Thymus (tissue), 11 donors: Measurements from ENCODE around the gene CEP41. TPM values are rescaled to one million over a fixed set of nuclear protein-coding genes. Genes with fewer than 3 reads are reported as not detected.

ENCODE experiments used
- DNase-seq, 9 donors: peaks; one replicate each; pipeline ENCODE4 v3.0.0-alpha.2; 2013; ENCODE audit warnings: low spot score in 9 of 9, low read depth in 6 of 9, missing footprints in 1 of 9
- H3K27ac ChIP-seq, 2 donors: one replicate each; pipeline ENCODE4 v1.5.1; 2013; ENCODE audit warnings: control low read depth in 1 of 2, low read depth in 1 of 2, low read length in 1 of 2, mild to moderate bottlenecking in 1 of 2, moderate library complexity in 1 of 2
- H3K27me3 ChIP-seq, 2 donors: one replicate each; pipeline ENCODE4 v1.5.1; 2013; ENCODE audit warnings: low read length in 1 of 2; ENCODE audit not compliant: control insufficient read depth in 2 of 2, insufficient read depth in 1 of 2
- H3K36me3 ChIP-seq, 2 donors: one replicate each; pipeline ENCODE4 v1.5.1; 2013; ENCODE audit warnings: low read length in 1 of 2, mild to moderate bottlenecking in 1 of 2, moderate library complexity in 1 of 2; ENCODE audit not compliant: control insufficient read depth in 2 of 2, insufficient read depth in 2 of 2
- H3K4me1 ChIP-seq, 2 donors: one replicate each; pipeline ENCODE4 v1.5.1; 2013; ENCODE audit warnings: low read length in 2 of 2; ENCODE audit not compliant: control insufficient read depth in 2 of 2, insufficient read depth in 2 of 2
- H3K4me3 ChIP-seq, 2 donors: one replicate each; pipeline ENCODE4 v1.5.1; 2013; ENCODE audit warnings: low read length in 2 of 2, control low read depth in 1 of 2, mild to moderate bottlenecking in 1 of 2
- H3K9me3 ChIP-seq, 2 donors: one replicate each; pipeline ENCODE4 v1.5.1; 2013; ENCODE audit warnings: low read length in 1 of 2, mild to moderate bottlenecking in 1 of 2; ENCODE audit not compliant: control insufficient read depth in 2 of 2, insufficient read depth in 1 of 2
- whole genome bisulfite sequencing: extraction: QIAGEN DNeasy Blood & Tissue Kit; methylation state at CpG from one replicate; pipeline ENCODE4 v1.1.7; 2013; 5-methylcytosine and 5-hydroxymethylcytosine counted together
- polyA plus RNA-seq: library from polyadenylated mRNA; stranded (reverse); fragments of 200-250 nt; gene quantifications from one replicate; pipeline ENCODE4 v1.2.3, GENCODE V29; 2013
- total RNA-seq: library from RNA; stranded (reverse); fragments of 120-200 nt; gene quantifications from one replicate; pipeline ENCODE4 v1.2.4, GENCODE V29; 2013
- donor health status: healthy.

CEP41 gene
- total and polyA plus RNA-seq, 2 donors: 11.2 to 15.7 TPM

DNA sequence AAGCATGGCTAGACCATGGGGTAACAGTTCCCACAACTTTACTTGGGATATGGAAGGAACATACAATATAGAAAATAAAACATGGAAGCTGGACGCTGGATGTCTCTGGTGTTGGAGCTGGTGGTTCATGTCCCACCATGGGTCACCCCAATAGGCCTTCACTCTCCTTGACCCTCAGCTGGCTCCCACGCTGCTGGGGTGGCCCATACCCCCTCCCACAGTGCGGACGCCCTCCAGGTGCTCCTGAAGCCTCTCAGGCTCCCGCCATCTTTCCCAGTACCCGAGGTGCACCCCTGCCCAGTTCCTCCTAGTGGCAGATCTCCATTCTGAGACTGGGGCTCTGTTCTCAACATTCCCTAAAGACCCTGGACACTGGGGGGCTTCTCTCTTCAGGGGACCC, 66.3 kb downstream of the CEP41 start:
- 98% methylated on average over 6 of the region's 6 CpGs for WGBS
- no peaks in the 10 kb centered on the region for H3K36me3 ChIP-seq
- peaks cover 4 to 29% of the 10 kb centered on the region in 2 donors for H3K9me3 ChIP-seq
- peak overlapping the region; percentile 68 to 79 for H3K27ac ChIP-seq
- no peaks in the 10 kb centered on the region for H3K27me3 ChIP-seq
- no peak overlapping the region for H3K4me3 ChIP-seq
- no peak for DNase-seq
- peaks cover 13 to 46% of the 10 kb centered on the region in 2 donors for H3K4me1 ChIP-seq

DNA sequence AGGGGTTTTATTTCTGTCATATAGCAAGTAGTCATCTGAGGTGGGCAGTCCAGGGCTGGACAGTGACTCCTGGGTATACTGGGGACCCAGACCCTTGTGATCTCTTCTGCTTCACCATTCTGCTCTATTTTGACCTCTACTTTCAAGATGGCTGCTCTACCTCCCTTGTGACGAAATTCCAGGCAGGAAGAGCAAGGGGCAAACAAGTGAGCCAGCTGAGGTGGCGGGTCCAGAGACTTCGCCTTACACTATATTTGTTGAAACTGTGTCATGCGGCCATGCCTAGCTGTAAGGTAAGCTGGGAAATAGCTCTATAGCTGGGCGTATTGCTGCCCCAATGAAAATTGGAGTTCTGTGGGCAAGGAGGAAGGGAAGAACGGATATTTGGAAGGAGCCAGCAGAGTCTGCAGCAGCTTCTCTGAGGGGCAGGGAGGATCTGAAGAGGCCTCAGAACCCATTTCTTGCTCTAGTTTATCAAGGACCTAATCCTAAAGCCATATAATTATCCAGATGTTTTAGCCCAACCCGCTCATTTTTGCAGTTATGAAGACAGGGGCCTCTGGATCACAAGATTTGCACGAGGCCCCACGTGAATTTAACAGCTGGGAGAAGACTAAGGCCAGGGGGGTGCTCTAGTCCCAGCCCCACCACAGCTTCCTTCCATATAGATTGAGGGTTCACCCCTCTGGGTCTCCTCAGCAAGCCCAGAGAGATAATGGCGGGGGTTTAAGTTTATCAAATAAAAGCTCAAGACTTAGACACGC, 68.2 kb downstream of the CEP41 start:
- Histone ChIP-seq H3K9me3 (peaks cover 4 to 24% of the 10 kb centered on the region in 2 donors), H3K27me3 (no peaks in the 10 kb centered on the region), H3K4me1 (peaks cover 32 to 64% of the 10 kb centered on the region in 2 donors), H3K27ac (peak overlapping the region; percentile 59 to 79), H3K4me3 (no peak overlapping the region), H3K36me3 (no peaks in the 10 kb centered on the region)
- 79% methylated on average over 11 of the region's 11 CpGs for WGBS
- DNase-seq: peak in 1 of 9 donors; percentile 54

DNA sequence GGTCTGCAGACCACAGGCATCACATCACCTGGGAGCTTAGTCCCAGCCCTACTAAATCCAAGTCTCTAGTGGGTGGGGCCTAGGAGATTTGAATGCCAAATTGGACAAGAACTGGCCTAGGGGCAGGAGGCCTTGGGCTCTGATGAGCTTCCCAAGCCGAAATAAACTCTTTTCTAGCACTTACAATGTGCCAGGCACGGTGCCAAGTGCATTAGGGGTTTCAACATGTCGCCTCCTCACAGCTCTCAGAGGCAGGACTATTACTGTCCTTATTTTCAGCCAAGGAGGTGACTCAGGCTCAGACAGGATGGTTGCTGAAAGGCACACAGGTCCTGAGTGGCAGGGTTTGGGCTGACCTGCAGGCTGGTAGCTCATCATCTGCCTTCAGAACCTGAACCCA, 69.8 kb downstream of the CEP41 start:
- Histone ChIP-seq H3K27ac (no peak overlapping the region), H3K27me3 (no peaks in the 10 kb centered on the region), H3K4me1 (peaks cover 46 to 80% of the 10 kb centered on the region in 2 donors), H3K4me3 (no peak overlapping the region), H3K9me3 (peaks cover 2 to 12% of the 10 kb centered on the region in 2 donors), H3K36me3 (no peaks in the 10 kb centered on the region)
- DNase-seq: no peak
- 96% methylated on average over 3 of the region's 3 CpGs for WGBS

DNA sequence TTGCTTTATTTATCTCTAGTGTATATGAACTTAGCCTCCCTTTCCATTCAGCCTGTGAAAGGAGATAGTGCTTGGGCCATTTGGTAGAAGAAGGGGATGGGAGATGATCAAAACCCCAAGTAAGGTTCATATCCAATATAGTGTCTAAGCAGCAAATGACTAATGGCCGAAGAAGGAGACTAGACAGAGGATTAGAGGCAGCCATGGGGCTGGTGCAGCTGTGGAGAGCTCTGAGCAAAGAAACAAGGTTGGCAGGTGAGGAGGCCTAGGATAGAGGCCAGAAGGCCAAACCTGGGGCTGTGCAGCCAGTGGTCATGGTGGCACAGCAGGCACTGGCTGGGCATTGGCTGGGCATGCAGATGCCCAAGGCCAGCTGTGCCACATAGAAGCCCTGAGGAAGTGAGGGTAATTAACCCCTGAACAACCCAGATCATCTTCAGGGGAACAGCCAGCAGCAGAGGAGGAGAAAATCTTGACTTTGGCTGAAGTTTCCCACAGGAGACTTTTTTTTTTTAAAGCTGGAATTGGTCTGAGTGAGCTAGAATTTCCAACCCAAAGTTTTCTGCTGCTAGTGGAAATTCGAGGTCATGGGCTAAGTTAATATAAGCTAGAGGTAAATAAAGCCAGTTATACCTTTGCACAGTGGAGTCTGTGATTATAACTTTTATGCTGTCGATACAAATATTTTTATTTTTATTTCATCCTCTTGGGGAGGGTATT, 70.8 kb downstream of the CEP41 start:
- peaks cover 56 to 90% of the 10 kb centered on the region in 2 donors for H3K4me1 ChIP-seq
- H3K27me3 ChIP-seq: no peaks in the 10 kb centered on the region
- H3K4me3 ChIP-seq: no peak overlapping the region
- DNase-seq: no peak
- no peaks in the 10 kb centered on the region for H3K36me3 ChIP-seq
- peaks cover 0 to 6% of the 10 kb centered on the region in 2 donors for H3K9me3 ChIP-seq
- WGBS: 95% methylated on average over 3 of the region's 3 CpGs
- H3K27ac ChIP-seq: peak overlapping the region; percentile 85 to 100

DNA sequence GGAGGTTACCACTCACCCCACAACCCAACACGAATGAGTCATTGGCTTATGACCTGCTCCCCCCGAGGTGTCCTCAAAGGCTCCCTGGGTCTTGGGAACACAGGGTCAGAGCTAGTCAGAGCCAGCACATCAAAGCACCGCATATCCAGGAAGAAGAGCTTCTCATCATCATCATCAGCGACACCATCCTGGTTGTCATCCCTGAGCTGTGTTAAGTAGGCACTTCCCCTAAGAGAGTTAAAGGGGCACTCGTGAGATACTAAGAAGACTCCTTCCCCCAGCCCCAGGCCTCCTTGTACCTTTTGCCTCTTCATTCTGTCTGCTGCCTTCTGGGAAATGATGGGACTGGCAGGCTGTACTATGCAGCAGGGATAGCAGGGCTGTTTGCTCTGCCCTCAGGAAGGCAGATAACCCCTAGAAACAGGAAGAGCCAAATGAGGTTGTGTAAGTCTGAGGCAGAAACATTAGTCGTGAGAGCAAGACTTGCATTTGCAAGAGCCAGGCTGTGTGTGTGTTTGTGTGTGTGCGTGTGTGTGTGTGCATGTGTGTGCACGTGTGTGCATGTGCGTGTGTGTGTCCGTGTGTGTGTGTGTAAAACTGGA, 71.6 kb downstream of the CEP41 start:
- Histone ChIP-seq H3K27ac (peak overlapping the region; percentile 85 to 100), H3K36me3 (no peaks in the 10 kb centered on the region), H3K27me3 (no peaks in the 10 kb centered on the region), H3K4me3 (peak overlapping the region; percentile 3 to 18), H3K4me1 (peaks cover 63 to 97% of the 10 kb centered on the region in 2 donors), H3K9me3 (peaks cover 0 to 6% of the 10 kb centered on the region in 2 donors)
- WGBS: 59% methylated on average over 10 of the region's 10 CpGs
- peak in 3 of 9 donors; percentile 32 to 77 (median 51) for DNase-seq

DNA sequence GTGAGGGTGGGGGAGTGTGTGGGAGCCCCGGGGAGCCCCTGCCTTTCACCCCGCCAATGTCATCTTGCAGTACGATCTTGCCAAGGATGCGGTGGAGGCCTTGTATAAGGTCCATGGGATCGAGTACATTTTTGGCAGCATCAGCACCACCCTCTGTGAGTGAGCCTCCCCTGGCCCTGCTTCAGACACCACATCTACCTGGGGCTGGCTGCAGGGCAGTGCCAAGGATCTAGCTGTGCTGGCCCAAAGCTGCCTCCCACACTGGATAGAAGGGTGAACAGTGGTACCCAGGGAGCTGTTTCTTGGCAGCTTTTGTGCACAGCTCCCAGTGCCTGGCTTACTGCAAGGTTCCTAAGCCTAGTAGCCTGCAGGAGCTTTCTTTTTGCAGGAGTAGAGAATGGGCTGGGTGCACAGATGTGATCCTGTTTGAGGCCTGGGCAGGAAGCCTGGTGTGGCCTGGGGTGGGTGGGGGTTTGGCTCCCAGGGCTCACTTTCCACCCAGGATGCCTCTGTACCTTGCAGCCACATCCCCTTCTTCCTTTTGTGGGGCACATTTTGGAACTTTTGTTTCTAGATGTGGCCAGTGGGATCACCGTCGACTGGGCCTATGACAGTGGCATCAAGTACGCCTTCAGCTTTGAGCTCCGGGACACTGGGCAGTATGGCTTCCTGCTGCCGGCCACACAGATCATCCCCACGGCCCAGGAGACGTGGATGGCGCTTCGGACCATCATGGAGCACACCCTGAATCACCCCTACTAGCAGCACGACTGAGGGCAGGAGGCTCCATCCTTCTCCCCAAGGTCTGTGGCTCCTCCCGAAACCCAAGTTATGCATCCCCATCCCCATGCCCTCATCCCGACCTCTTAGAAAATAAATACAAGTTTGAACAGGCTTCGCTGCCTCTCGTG, 72.7 kb downstream of the CEP41 start:
- Histone ChIP-seq H3K4me1 (peaks cover 63 to 98% of the 10 kb centered on the region in 2 donors), H3K9me3 (peaks cover 0 to 6% of the 10 kb centered on the region in 2 donors), H3K27me3 (no peaks in the 10 kb centered on the region), H3K4me3 (peak overlapping the region; percentile 10 to 16), H3K36me3 (no peaks in the 10 kb centered on the region), H3K27ac (peak overlapping the region; percentile 85 to 100)
- DNase-seq: peak in 1 of 9 donors; percentile 72
- WGBS: 78% methylated on average over 19 of the region's 19 CpGs

DNA sequence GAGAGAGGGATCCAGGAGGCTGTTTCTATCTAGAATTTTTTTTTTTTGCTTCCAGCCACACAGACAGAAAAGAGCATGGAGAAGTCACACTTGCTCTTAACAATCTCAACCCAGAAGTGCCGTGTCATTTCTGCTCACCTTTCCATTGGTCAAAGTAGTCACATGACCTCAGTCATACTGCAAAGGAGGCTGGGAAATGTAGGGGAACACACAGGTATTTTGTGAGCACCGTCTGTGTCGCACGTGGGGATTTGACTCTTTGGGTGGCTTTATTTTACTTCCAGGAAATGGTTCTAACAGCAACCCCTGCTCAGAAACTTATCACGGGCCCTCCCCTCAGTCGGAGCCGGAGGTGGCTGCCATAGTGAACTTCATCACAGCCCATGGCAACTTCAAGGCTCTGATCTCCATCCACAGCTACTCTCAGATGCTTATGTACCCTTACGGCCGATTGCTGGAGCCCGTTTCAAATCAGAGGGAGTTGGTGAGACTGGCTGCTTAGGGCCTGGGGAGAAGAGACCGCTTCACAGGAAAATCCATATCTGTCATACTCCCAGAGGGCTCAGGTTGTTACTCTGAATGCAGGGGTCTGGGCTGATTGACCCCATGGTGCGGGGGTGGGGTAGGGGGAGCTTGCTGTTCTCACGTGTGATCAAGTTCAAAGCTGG, 73.6 kb downstream of the CEP41 start:
- WGBS: 85% methylated on average over 13 of the region's 13 CpGs
- Histone ChIP-seq H3K9me3 (peaks cover 0 to 6% of the 10 kb centered on the region in 2 donors), H3K4me1 (peaks cover 60 to 96% of the 10 kb centered on the region in 2 donors), H3K27me3 (no peaks in the 10 kb centered on the region), H3K36me3 (no peaks in the 10 kb centered on the region), H3K27ac (peak overlapping the region; percentile 95 to 100), H3K4me3 (peak overlapping the region; percentile 3 to 39)
- DNase-seq: peak in 4 of 9 donors; percentile 25 to 84 (median 46)

DNA sequence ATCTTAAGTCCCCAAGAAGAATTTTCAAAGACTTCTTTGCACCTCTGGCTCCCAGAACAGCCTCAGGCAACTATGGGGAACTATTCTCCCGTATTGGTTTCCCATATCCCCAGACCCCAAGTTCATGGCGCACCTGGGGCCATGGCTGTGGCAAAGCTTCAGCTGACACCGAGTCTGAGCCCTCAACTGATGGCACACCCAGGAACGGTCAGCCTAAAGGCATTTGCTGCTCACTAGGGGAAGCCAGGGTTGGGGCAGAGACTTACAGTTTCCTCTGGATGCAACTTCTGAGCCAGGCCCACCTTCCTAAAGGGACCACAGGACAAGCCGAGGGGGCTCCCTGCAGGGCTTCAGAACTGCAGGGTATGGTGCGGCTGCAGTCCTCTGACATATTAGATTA, 74.3 kb downstream of the CEP41 start:
- H3K9me3 ChIP-seq: peaks cover 0 to 4% of the 10 kb centered on the region in 2 donors
- H3K4me1 ChIP-seq: peaks cover 60 to 89% of the 10 kb centered on the region in 2 donors
- peaks cover 0 to 1% of the 10 kb centered on the region in 2 donors for H3K36me3 ChIP-seq
- no peaks in the 10 kb centered on the region for H3K27me3 ChIP-seq
- peak in 1 of 9 donors; percentile 48 for DNase-seq
- peak overlapping the region in 1 of 2 donors; percentile 39 for H3K4me3 ChIP-seq
- H3K27ac ChIP-seq: peak overlapping the region; percentile 95 to 100
- WGBS: 92% methylated on average over 6 of the region's 6 CpGs
